ENCODE measurements around the gene EFCAB6.
"Not testable (repeated sequence)": the region's sequence is repeated elsewhere in the genome, so short reads cannot be mapped to it uniquely, and the experiment has no call there.

The EFCAB6 gene

GRCh38 chr22:43707648-43708047, 104.5 kb downstream of the EFCAB6 start:
- no peak for DNase-seq (ENCODE audit: low read depth in 3 of 3)

- DNase-seq (ENCODE audit: low read depth in 3 of 3): no peak
Measured at GRCh38 chr22:43706571-43707328, 105.4 kb downstream of the EFCAB6 start.

DNA sequence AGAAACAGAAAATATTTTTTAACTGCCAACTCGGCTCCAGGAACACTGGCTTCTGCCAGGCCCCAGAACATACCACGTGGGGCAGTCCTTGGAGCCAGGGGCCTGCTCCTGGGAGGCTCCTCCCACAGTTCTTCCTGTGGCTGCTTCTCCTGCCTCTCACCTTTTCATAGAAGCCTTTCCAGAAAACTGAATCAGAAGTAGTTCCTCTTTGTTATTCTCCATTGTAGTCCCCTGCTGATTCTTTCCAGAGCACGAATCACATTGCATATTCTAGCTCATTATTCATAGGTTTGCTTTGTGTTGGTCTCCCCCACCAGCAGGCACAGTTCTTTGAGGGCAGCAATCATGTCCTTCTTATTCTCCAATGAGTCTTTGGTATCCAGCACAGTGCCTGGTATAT, 106.0 kb downstream of the EFCAB6 start:
- DNase-seq (ENCODE audit: low read depth in 3 of 3): no peak

DNA sequence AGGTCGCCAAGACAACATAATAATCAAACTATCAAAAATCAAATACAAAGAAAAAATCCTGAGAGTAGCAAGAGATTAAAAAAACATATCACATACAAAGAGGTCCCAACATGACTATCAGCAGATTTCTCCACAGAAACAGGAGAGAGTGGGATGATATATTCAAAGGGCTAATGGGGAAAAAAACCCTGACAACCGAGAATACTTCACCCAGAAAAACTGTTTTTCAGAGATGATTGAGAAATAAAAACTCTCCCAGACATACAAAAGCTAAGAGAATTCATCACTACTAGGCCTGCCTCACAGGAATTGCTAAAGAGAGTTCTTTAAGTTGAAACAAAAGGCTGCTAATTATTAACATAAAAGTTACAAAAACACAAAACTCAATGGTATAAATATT, 108.1 kb downstream of the EFCAB6 start:
- no peak for DNase-seq (ENCODE audit: low read depth in 3 of 3)

GRCh38 chr22:43698403-43698802, 113.7 kb downstream of the EFCAB6 start:
- no peak for DNase-seq (ENCODE audit: low read depth in 3 of 3)

DNA sequence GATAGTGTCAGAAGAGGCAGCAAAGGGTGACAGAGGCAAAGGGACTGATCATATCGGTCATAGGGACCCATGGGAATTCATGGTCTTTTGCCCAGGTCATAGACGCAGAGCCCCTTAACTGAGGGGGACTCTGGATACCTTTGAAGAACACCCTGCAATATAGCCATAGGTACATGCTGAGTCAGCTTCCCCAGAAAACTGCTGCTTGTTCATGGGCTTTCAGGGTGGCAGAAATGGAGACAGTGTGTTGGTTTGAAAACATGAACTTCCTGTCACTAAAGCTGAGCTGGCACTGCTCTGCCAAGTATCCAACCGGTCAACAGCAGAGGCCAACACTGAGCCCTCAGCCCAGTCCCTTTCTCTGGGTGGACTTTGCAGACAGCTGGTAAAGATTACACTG, 114.2 kb downstream of the EFCAB6 start:
- DNase-seq (ENCODE audit: low read depth in 3 of 3): no peak

DNA sequence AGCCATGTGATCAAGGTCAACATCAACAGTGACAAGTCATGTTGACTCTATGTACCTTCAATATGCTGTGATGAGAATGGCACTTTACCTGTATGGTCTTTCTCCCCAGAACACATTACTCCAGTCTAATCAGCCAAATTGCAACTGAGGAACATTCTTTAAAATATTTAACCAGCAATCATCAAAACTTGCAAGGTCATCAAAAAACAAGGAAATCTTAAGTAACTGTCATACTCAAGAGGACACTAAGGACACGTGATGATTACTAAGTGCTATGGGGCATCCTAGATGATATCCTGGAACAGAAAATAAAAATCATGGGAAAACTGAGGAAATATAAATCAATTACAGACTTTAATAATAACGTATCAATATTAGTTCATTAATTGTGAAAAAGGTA, 118.9 kb downstream of the EFCAB6 start:
- DNase-seq (ENCODE audit: low read depth in 3 of 3): no peak

- no peak for DNase-seq (ENCODE audit: low read depth in 3 of 3)
Measured at GRCh38 chr22:43689356-43689755, 122.7 kb downstream of the EFCAB6 start.

GRCh38 chr22:43682851-43683250, 129.3 kb downstream of the EFCAB6 start:
- no peak for DNase-seq (ENCODE audit: low read depth in 3 of 3)

DNA sequence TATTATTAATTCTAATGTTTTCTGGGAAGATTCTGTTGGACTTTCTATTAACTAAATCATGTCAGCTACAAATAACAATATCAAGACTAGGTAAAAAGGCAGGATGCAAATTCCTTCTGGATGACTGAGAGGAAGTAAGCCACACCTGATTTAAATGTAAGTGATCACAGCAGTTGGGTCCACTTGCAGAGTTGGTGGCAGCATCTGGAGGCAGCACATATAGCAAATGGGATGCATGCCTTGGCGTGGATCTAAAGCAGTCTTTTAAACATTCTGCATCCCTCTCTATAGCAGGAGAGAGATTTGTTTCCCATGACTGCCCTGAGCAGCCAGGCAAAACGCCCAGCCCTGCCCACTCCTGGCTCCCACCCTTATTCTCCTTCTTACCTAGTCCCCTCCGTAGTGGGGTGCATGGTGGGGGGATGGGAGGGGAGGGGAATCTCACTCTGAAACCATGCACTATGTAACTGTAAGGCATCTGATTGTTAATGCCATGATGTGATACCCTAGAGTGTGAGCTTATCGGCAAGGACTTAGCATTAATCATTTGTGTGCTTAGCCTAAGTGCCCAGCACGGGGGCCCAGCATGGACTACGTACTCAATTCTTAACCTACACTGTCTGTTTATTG, 130.3 kb downstream of the EFCAB6 start:
- DNase-seq (ENCODE audit: low read depth in 3 of 3): no peak

DNA sequence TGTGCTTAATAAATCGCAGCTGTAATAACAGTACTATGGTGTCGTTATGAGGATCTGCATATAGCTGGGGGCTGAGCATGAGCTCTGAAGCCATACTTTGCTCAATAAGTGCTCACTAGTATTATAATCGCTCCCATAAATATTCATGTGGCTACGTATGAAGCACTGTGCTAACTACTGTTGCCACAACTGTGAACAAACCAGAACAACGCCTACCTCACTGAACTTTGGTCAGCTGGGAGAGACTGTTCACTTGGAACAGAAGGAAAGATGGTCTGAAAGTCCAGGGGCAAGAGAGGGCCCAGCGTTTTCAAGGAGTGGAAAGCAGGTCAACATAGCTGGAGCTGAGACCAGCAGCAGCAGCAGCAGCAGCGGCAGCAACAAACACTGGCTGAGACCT, 141.6 kb downstream of the EFCAB6 start:
- no peak for DNase-seq (ENCODE audit: low read depth in 3 of 3)

- no peak for DNase-seq (ENCODE audit: low read depth in 3 of 3)
Measured at GRCh38 chr22:43669190-43669589, 142.9 kb downstream of the EFCAB6 start.

GRCh38 chr22:43667656-43668055, 144.4 kb downstream of the EFCAB6 start:
- no peak for DNase-seq (ENCODE audit: low read depth in 3 of 3)

GRCh38 chr22:43666457-43666856, 145.6 kb downstream of the EFCAB6 start:
- DNase-seq (ENCODE audit: low read depth in 3 of 3): no peak

- no peak for DNase-seq (ENCODE audit: low read depth in 3 of 3)
Measured at GRCh38 chr22:43658823-43659222, 153.3 kb downstream of the EFCAB6 start.

GRCh38 chr22:43656581-43656980, 155.5 kb downstream of the EFCAB6 start:
- not testable (repeated sequence) for DNase-seq (ENCODE audit: low read depth in 3 of 3)

- DNase-seq (ENCODE audit: low read depth in 3 of 3): no peak
Measured at GRCh38 chr22:43654271-43654670, 157.8 kb downstream of the EFCAB6 start.

DNA sequence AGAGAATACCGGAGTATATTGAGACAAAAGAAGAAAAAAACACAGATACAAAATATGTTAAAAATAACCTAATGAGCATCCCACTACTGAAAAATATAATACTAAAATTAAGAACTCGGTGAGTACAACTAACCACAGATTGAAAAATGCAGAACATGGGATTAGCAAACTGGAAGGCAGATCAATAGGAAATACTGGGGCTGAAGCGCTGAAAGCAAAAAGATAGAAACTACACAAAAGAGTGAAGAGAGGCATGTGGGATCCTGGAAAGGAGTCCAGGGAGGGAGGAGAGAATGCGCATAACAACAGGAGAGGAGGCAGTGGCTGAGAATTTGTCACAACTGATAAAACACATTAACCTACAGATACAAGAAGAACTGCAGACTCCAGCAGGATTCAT, 159.3 kb downstream of the EFCAB6 start:
- DNase-seq (ENCODE audit: low read depth in 3 of 3): no peak

- DNase-seq (ENCODE audit: low read depth in 3 of 3): no peak
Measured at GRCh38 chr22:43643387-43643786, 168.7 kb downstream of the EFCAB6 start.

GRCh38 chr22:43642319-43643206, 169.5 kb downstream of the EFCAB6 start:
- DNase-seq (ENCODE audit: low read depth in 3 of 3): no peak

GRCh38 chr22:43639228-43639948, 172.7 kb downstream of the EFCAB6 start:
- DNase-seq (ENCODE audit: low read depth in 3 of 3): no peak
